ENCODE measurements around the gene TRIM9.

- no peak for TF ChIP-seq CTCF (IDR thresholded peaks at IDR 0.05)
- no peak for TF ChIP-seq POLR2A (IDR thresholded peaks at IDR 0.05)
Measured at GRCh38 chr14:50967790-50968189, 127.1 kb downstream of the TRIM9 start.
